ENCODE measurements around the gene RPEL1.
"Not testable (repeated sequence)": the region's sequence is repeated elsewhere in the genome, so short reads cannot be mapped to it uniquely, and the experiment has no call there.

Gene RPEL1

GRCh38 chr10:103245587-103245986, at the start of gene RPEL1:
RPEL1 (plus strand) TSS chr10:103245887; CDS start chr10:103245997, 110 bp downstream.
- DNase-seq (ENCODE audit: low spot score) = not testable (repeated sequence)

- no peak for DNase-seq (ENCODE audit: low spot score)
Observed at GRCh38 chr10:103196516-103196915, 49.2 kb upstream of the RPEL1 start.

- peak; percentile 14 for DNase-seq (ENCODE audit: low spot score)
Observed at GRCh38 chr10:103197174-103197573, 48.5 kb upstream of the RPEL1 start.

- DNase-seq (ENCODE audit: low spot score) = no peak
Observed at GRCh38 chr10:103197903-103198302, 47.8 kb upstream of the RPEL1 start.

- no peak for DNase-seq (ENCODE audit: low spot score)
Observed at GRCh38 chr10:103198648-103199047, 47.0 kb upstream of the RPEL1 start.

GRCh38 chr10:103199488-103199887, 46.2 kb upstream of the RPEL1 start:
- DNase-seq (ENCODE audit: low spot score) = no peak

GRCh38 chr10:103202319-103202718, 43.4 kb upstream of the RPEL1 start:
- DNase-seq (ENCODE audit: low spot score) = no peak

GRCh38 chr10:103203466-103203865, 42.2 kb upstream of the RPEL1 start:
- DNase-seq (ENCODE audit: low spot score) = no peak

GRCh38 chr10:103204353-103205255, 41.1 kb upstream of the RPEL1 start:
- no peak for DNase-seq (ENCODE audit: low spot score)

GRCh38 chr10:103205401-103205800, 40.3 kb upstream of the RPEL1 start:
- not testable (repeated sequence) for DNase-seq (ENCODE audit: low spot score)

GRCh38 chr10:103206715-103207114, 39.0 kb upstream of the RPEL1 start:
- not testable (repeated sequence) for DNase-seq (ENCODE audit: low spot score)

GRCh38 chr10:103207141-103207540, 38.5 kb upstream of the RPEL1 start:
- DNase-seq (ENCODE audit: low spot score) = no peak

GRCh38 chr10:103207643-103208042, 38.0 kb upstream of the RPEL1 start:
- DNase-seq (ENCODE audit: low spot score) = not testable (repeated sequence)

- DNase-seq (ENCODE audit: low spot score) = not testable (repeated sequence)
Observed at GRCh38 chr10:103210262-103210661, 35.4 kb upstream of the RPEL1 start.

- DNase-seq (ENCODE audit: low spot score) = no peak
Observed at GRCh38 chr10:103215601-103216000, 30.1 kb upstream of the RPEL1 start.

- DNase-seq (ENCODE audit: low spot score) = not testable (repeated sequence)
Observed at GRCh38 chr10:103216362-103216761, 29.3 kb upstream of the RPEL1 start.

- DNase-seq (ENCODE audit: low spot score) = no peak
Observed at GRCh38 chr10:103224133-103224532, 21.6 kb upstream of the RPEL1 start.

GRCh38 chr10:103224721-103225120, 21.0 kb upstream of the RPEL1 start:
- not testable (repeated sequence) for DNase-seq (ENCODE audit: low spot score)

GRCh38 chr10:103225939-103226338, 19.7 kb upstream of the RPEL1 start:
- no peak for DNase-seq (ENCODE audit: low spot score)

- DNase-seq (ENCODE audit: low spot score) = no peak
Observed at GRCh38 chr10:103227416-103227815, 18.3 kb upstream of the RPEL1 start.

- no peak for DNase-seq (ENCODE audit: low spot score)
Observed at GRCh38 chr10:103231047-103231551, 14.6 kb upstream of the RPEL1 start.

GRCh38 chr10:103232131-103232673, 13.5 kb upstream of the RPEL1 start:
- no peak for DNase-seq (ENCODE audit: low spot score)
